ENCODE results near the gene ALLC.
"Not testable (repeated sequence)": the region's sequence is repeated elsewhere in the genome, so short reads cannot be mapped to it uniquely, and the experiment has no call there.

ALLC gene

GRCh38 chr2:3617198-3617890 lies 40.7 kb upstream of the ALLC start:
- Histone ChIP-seq H4K20me1 (ENCODE audit: insufficient read depth) (no peaks in the 10 kb centered on the region), H3K27ac (no peak overlapping the region), H3K36me3 (ENCODE audit: insufficient read depth) (no peaks in the 10 kb centered on the region), H3K4me2 (no peak overlapping the region), H3K79me2 (ENCODE audit: insufficient read depth, low read depth) (no peaks in the 10 kb centered on the region), H2AFZ (ENCODE audit: low read depth) (no peak overlapping the region), H3K9ac (no peak overlapping the region), H3K4me1 (ENCODE audit: low read depth, poor library complexity, severe bottlenecking) (no peaks in the 10 kb centered on the region), H3K27me3 (ENCODE audit: insufficient read depth, low read depth) (no peaks in the 10 kb centered on the region), H3K4me3 (IDR thresholded peaks at IDR 0.05; ENCODE audit: insufficient read depth, low read depth, low read length) (no peak overlapping the region)
- TF ChIP-seq CTCF (conservative IDR thresholded peaks at IDR 0.05; ENCODE audit: low read depth, low read length): no peak

GRCh38 chr2:3618367-3618766 lies 39.6 kb upstream of the ALLC start:
- no peak overlapping the region for H3K9ac ChIP-seq
- no peak overlapping the region for H3K4me3 ChIP-seq (IDR thresholded peaks at IDR 0.05; ENCODE audit: insufficient read depth, low read depth, low read length)
- H3K27me3 ChIP-seq (ENCODE audit: insufficient read depth, low read depth): no peaks in the 10 kb centered on the region
- no peaks in the 10 kb centered on the region for H3K79me2 ChIP-seq (ENCODE audit: insufficient read depth, low read depth)
- H4K20me1 ChIP-seq (ENCODE audit: insufficient read depth): no peaks in the 10 kb centered on the region
- H3K4me1 ChIP-seq (ENCODE audit: low read depth, poor library complexity, severe bottlenecking): no peaks in the 10 kb centered on the region
- H3K4me2 ChIP-seq: no peak overlapping the region
- H3K36me3 ChIP-seq (ENCODE audit: insufficient read depth): no peaks in the 10 kb centered on the region
- H2AFZ ChIP-seq (ENCODE audit: low read depth): no peak overlapping the region
- no peak overlapping the region for H3K27ac ChIP-seq
- no peak for TF ChIP-seq CTCF (conservative IDR thresholded peaks at IDR 0.05; ENCODE audit: low read depth, low read length)

GRCh38 chr2:3619033-3619432 lies 39.0 kb upstream of the ALLC start:
- H3K36me3 ChIP-seq (ENCODE audit: insufficient read depth): no peaks in the 10 kb centered on the region
- no peaks in the 10 kb centered on the region for H3K4me1 ChIP-seq (ENCODE audit: low read depth, poor library complexity, severe bottlenecking)
- no peak overlapping the region for H2AFZ ChIP-seq (ENCODE audit: low read depth)
- H4K20me1 ChIP-seq (ENCODE audit: insufficient read depth): no peaks in the 10 kb centered on the region
- H3K27me3 ChIP-seq (ENCODE audit: insufficient read depth, low read depth): no peaks in the 10 kb centered on the region
- TF ChIP-seq CTCF (conservative IDR thresholded peaks at IDR 0.05; ENCODE audit: low read depth, low read length): no peak
- no peak overlapping the region for H3K4me3 ChIP-seq (IDR thresholded peaks at IDR 0.05; ENCODE audit: insufficient read depth, low read depth, low read length)
- no peak overlapping the region for H3K27ac ChIP-seq
- H3K4me2 ChIP-seq: no peak overlapping the region
- no peaks in the 10 kb centered on the region for H3K79me2 ChIP-seq (ENCODE audit: insufficient read depth, low read depth)
- no peak overlapping the region for H3K9ac ChIP-seq

- not testable (repeated sequence) for H3K4me1 ChIP-seq (ENCODE audit: low read depth, poor library complexity, severe bottlenecking); H3K36me3 ChIP-seq (ENCODE audit: insufficient read depth); H3K9ac ChIP-seq; H3K79me2 ChIP-seq (ENCODE audit: insufficient read depth, low read depth); H3K4me2 ChIP-seq; H3K27ac ChIP-seq; H2AFZ ChIP-seq (ENCODE audit: low read depth); H3K27me3 ChIP-seq (ENCODE audit: insufficient read depth, low read depth); H4K20me1 ChIP-seq (ENCODE audit: insufficient read depth); H3K4me3 ChIP-seq (IDR thresholded peaks at IDR 0.05; ENCODE audit: insufficient read depth, low read depth, low read length)
Measured at GRCh38 chr2:3619661-3620060, 38.3 kb upstream of the ALLC start.

- no peak for TF ChIP-seq CTCF (conservative IDR thresholded peaks at IDR 0.05; ENCODE audit: low read depth, low read length)
- Histone ChIP-seq H3K79me2 (ENCODE audit: insufficient read depth, low read depth) (no peaks in the 10 kb centered on the region), H4K20me1 (ENCODE audit: insufficient read depth) (no peaks in the 10 kb centered on the region), H3K36me3 (ENCODE audit: insufficient read depth) (no peaks in the 10 kb centered on the region), H2AFZ (ENCODE audit: low read depth) (no peak overlapping the region), H3K4me1 (ENCODE audit: low read depth, poor library complexity, severe bottlenecking) (no peaks in the 10 kb centered on the region), H3K4me2 (no peak overlapping the region), H3K27me3 (ENCODE audit: insufficient read depth, low read depth) (no peaks in the 10 kb centered on the region), H3K27ac (no peak overlapping the region), H3K9ac (no peak overlapping the region), H3K4me3 (IDR thresholded peaks at IDR 0.05; ENCODE audit: insufficient read depth, low read depth, low read length) (no peak overlapping the region)
Measured at GRCh38 chr2:3620834-3621233, 37.2 kb upstream of the ALLC start.

Measured in KMS-11 (cell line).